Measurements from ENCODE around the gene UBL4A.

Gene UBL4A

GRCh38 chrX:154481195-154481594, 5.2 kb downstream of the UBL4A start:
- TF ChIP-seq, protein P1, sequence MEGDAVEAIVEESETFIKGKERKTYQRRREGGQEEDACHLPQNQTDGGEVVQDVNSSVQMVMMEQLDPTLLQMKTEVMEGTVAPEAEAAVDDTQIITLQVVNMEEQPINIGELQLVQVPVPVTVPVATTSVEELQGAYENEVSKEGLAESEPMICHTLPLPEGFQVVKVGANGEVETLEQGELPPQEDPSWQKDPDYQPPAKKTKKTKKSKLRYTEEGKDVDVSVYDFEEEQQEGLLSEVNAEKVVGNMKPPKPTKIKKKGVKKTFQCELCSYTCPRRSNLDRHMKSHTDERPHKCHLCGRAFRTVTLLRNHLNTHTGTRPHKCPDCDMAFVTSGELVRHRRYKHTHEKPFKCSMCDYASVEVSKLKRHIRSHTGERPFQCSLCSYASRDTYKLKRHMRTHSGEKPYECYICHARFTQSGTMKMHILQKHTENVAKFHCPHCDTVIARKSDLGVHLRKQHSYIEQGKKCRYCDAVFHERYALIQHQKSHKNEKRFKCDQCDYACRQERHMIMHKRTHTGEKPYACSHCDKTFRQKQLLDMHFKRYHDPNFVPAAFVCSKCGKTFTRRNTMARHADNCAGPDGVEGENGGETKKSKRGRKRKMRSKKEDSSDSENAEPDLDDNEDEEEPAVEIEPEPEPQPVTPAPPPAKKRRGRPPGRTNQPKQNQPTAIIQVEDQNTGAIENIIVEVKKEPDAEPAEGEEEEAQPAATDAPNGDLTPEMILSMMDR (IDR thresholded peaks at IDR 0.05), result no peak
- no peak for TF ChIP-seq ZFX (IDR thresholded peaks at IDR 0.05; ENCODE audit: borderline replicate concordance)
- no peak overlapping the region for H3K27ac ChIP-seq

GRCh38 chrX:154478728-154479622, 7.4 kb downstream of the UBL4A start, which contains the start of gene LAGE3:
TSS of gene LAGE3 (minus strand) at chrX:154479281. CDS start at chrX:154478915, 366 bp downstream.
- TF ChIP-seq ZFX (IDR thresholded peaks at IDR 0.05; ENCODE audit: borderline replicate concordance), result no peak
- TF ChIP-seq, protein P1 (IDR thresholded peaks at IDR 0.05), result no peak
- H3K27ac ChIP-seq, result peak within 1 kb of the TSS; percentile 83

GRCh38 chrX:154477891-154478477, 8.4 kb downstream of the UBL4A start:
- no peak for TF ChIP-seq ZFX (IDR thresholded peaks at IDR 0.05; ENCODE audit: borderline replicate concordance)
- TF ChIP-seq, protein P1 (IDR thresholded peaks at IDR 0.05), result no peak
- H3K27ac ChIP-seq, result peak overlapping the region; percentile 83

GRCh38 chrX:154476821-154477220, 9.6 kb downstream of the UBL4A start:
- H3K27ac ChIP-seq, result peak overlapping the region; percentile 83; the same call in 1 of the 2 replicates
- TF ChIP-seq ZFX (IDR thresholded peaks at IDR 0.05; ENCODE audit: borderline replicate concordance), result no peak
- TF ChIP-seq, protein P1 (IDR thresholded peaks at IDR 0.05), result no peak

DNA sequence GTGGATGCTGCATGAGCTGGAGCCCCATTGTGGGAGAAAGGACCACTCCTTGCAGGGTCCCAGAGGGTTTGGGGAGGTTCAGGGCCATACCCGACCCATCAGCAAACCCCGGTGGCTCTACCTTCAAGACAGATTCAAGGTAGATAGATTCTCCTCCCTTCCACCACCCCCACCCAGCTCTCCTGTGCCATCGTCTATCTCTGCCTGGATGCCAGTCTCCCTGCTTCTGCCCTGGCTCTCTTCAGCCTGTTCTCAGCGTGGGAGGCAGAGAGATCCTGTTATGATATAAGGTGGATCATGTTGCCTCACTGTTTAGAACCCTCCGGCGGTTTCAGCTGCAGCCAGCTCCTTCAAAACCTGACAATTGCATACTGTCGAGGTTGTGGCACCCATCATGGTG, 12.7 kb downstream of the UBL4A start:
- H3K27ac ChIP-seq, result no peak overlapping the region
- TF ChIP-seq ZFX (IDR thresholded peaks at IDR 0.05; ENCODE audit: borderline replicate concordance), result no peak
- TF ChIP-seq, protein P1 (IDR thresholded peaks at IDR 0.05), result no peak

GRCh38 chrX:154472685-154473632, 13.5 kb downstream of the UBL4A start:
- no peak for TF ChIP-seq ZFX (IDR thresholded peaks at IDR 0.05; ENCODE audit: borderline replicate concordance)
- TF ChIP-seq, protein P1 (IDR thresholded peaks at IDR 0.05), result no peak
- no peak overlapping the region for H3K27ac ChIP-seq

All from 22Rv1 (cell line).